IMR-90 (cell line): ENCODE measurements around the gene MED12L. TPM values are rescaled to one million over a fixed set of nuclear protein-coding genes. Genes with fewer than 3 reads are reported as not detected.

Source experiments
- ATAC-seq: fragments of 200-7000 bp; cut with Tn5 transposase; 2 replicates; pipeline ENCODE4 v1.9.1; 2020; ENCODE audit warnings: low read depth, mild to moderate bottlenecking, moderate library complexity
- BruUV-seq: library from RNA; stranded (reverse); fragments of 400-500 nt; replicated peaks from 2 replicates; lab custom pipeline; 2021; lab: Mats Ljungman, UMichigan
- CTCF ChIA-PET: fragments of 300-600 bp; formaldehyde crosslinking; extraction: SDS; loops from one replicate; lab custom pipeline; 2021; ENCODE audit warnings: antibody characterized with exemption; lab: Yijun Ruan, JAX
- POLR2A ChIA-PET: fragments of 300-600 bp; sonication (Branson Sonifier 250); formaldehyde crosslinking; loops from one replicate; lab custom pipeline; 2022; ENCODE audit warnings: antibody characterized with exemption; ENCODE audit not compliant: unreplicated experiment; lab: Charles Lee
- DNase-seq: peaks from one replicate; pipeline ENCODE4 v3.0.0; 2013
- H2AFZ ChIP-seq: replicated peaks from 2 replicates; pipeline ENCODE3; 2013; ENCODE audit warnings: low read length, mild to moderate bottlenecking; ENCODE audit not compliant: poor library complexity
- H2AK5ac ChIP-seq: 2 replicates; pipeline ENCODE4 v1.6.1; 2013; ENCODE audit warnings: low read depth, low read length, inconsistent platforms
- H2AK9ac ChIP-seq: replicated peaks from 2 replicates; pipeline ENCODE3; 2013; ENCODE audit warnings: mild to moderate bottlenecking, low read depth, low read length, moderate library complexity; ENCODE audit not compliant: poor library complexity
- H2BK120ac ChIP-seq: 2 replicates; pipeline ENCODE4 v1.6.1; 2013; ENCODE audit warnings: low read depth, low read length, inconsistent platforms
- H2BK15ac ChIP-seq: 3 replicates; pipeline ENCODE4 v1.6.1; 2013; ENCODE audit warnings: low read depth, low read length, inconsistent platforms
- H2BK20ac ChIP-seq: 2 replicates; pipeline ENCODE4 v1.6.1; 2013; ENCODE audit warnings: low read depth, mild to moderate bottlenecking, inconsistent platforms, low read length, moderate library complexity
- H2BK5ac ChIP-seq: 2 replicates; pipeline ENCODE4 v1.6.1; 2013; ENCODE audit warnings: mild to moderate bottlenecking, low read depth, low read length, inconsistent platforms; ENCODE audit not compliant: poor library complexity, severe bottlenecking
- H3K14ac ChIP-seq: replicated peaks from 2 replicates; pipeline ENCODE4 v1.6.1; 2013; ENCODE audit warnings: low read depth, low read length, inconsistent platforms
- H3K18ac ChIP-seq: 2 replicates; pipeline ENCODE4 v1.6.1; 2013; ENCODE audit warnings: low read depth, low read length, control low read depth
- H3K23ac ChIP-seq: 2 replicates; pipeline ENCODE4 v1.6.1; 2013; ENCODE audit warnings: low read depth, low read length, inconsistent platforms
- H3K27ac ChIP-seq: 2 replicates; pipeline ENCODE4 v1.5.1; 2013; ENCODE audit warnings: mild to moderate bottlenecking, control low read depth, low read length; ENCODE audit not compliant: insufficient read depth
- H3K27me3 ChIP-seq: 2 replicates; pipeline ENCODE4 v1.6.1; 2013; ENCODE audit warnings: low read length; ENCODE audit not compliant: control insufficient read depth, insufficient read depth
- H3K36me3 ChIP-seq: 2 replicates; pipeline ENCODE4 v1.6.1; 2013; ENCODE audit warnings: low read length, mixed read lengths; ENCODE audit not compliant: control insufficient read depth, insufficient read depth
- H3K4ac ChIP-seq: 2 replicates; pipeline ENCODE4 v1.6.1; 2013; ENCODE audit warnings: low read depth, low read length, inconsistent platforms
- H3K4me1 ChIP-seq: 2 replicates; pipeline ENCODE4 v1.6.1; 2013; ENCODE audit warnings: low read length, mixed read lengths; ENCODE audit not compliant: control insufficient read depth, insufficient read depth
- H3K4me2 ChIP-seq: 2 replicates; pipeline ENCODE4 v1.6.1; 2013; ENCODE audit warnings: low read depth, mild to moderate bottlenecking, control low read depth, low read length, moderate library complexity
- H3K4me3 ChIP-seq: 2 replicates; pipeline ENCODE4 v1.5.1; 2013; ENCODE audit warnings: low read depth, mild to moderate bottlenecking, control low read depth, low read length, moderate library complexity; ENCODE audit not compliant: insufficient read depth
- H3K56ac ChIP-seq: 2 replicates; pipeline ENCODE4 v1.6.1; 2013; ENCODE audit warnings: low read length, inconsistent platforms; ENCODE audit not compliant: insufficient read depth; ENCODE audit errors: extremely low read depth
- H3K79me1 ChIP-seq, 2 experiments: 2 replicates each; pipeline ENCODE4 v1.6.1; 2013; ENCODE audit warnings: low read length in 2 of 2, inconsistent platforms in 1 of 2, low read depth in 1 of 2
- H3K9ac ChIP-seq: 2 replicates; pipeline ENCODE4 v1.6.1; 2013; ENCODE audit warnings: low read depth, low read length, control low read depth
- H3K9me1 ChIP-seq: 2 replicates; pipeline ENCODE4 v1.6.1; 2013; ENCODE audit warnings: low read length, inconsistent platforms; ENCODE audit not compliant: insufficient read depth
- H3K9me3 ChIP-seq: 2 replicates; pipeline ENCODE4 v1.6.1; 2013; ENCODE audit warnings: low read length; ENCODE audit not compliant: control insufficient read depth, insufficient read depth
- H4K20me1 ChIP-seq: 2 replicates; pipeline ENCODE4 v1.6.1; 2013; ENCODE audit warnings: low read length, inconsistent platforms; ENCODE audit not compliant: insufficient read depth
- H4K5ac ChIP-seq: 2 replicates; pipeline ENCODE4 v1.6.1; 2013; ENCODE audit warnings: mild to moderate bottlenecking, low read depth, low read length, control low read depth
- H4K8ac ChIP-seq, 2 experiments: 2 replicates each; pipeline ENCODE4 v1.6.1; 2013; ENCODE audit warnings: low read depth in 2 of 2, low read length in 2 of 2, control low read depth in 1 of 2, inconsistent platforms in 1 of 2
- H4K91ac ChIP-seq: 2 replicates; pipeline ENCODE4 v1.6.1; 2013; ENCODE audit warnings: low read depth, low read length, inconsistent platforms; ENCODE audit not compliant: insufficient read depth
- BHLHE40 ChIP-seq: fragments of 150-350 bp; IDR thresholded peaks from 2 replicates; pipeline ENCODE4 v1.6.1; 2016; ENCODE audit warnings: mild to moderate bottlenecking, low read depth, low read length
- MXI1 ChIP-seq: IDR thresholded peaks from 2 replicates; pipeline ENCODE4 v1.6.1; 2012; ENCODE audit warnings: low read depth, mild to moderate bottlenecking, low read length, moderate library complexity, borderline replicate concordance
- NFE2L2 ChIP-seq: fragments of 150-350 bp; IDR thresholded peaks from 2 replicates; pipeline ENCODE4 v1.6.1; 2016; ENCODE audit warnings: low read depth, mild to moderate bottlenecking, low read length
- RAD21 ChIP-seq: IDR thresholded peaks from 2 replicates; pipeline ENCODE4 v1.6.1; 2012; ENCODE audit warnings: low read length, improper control_type of control experiment
- RCOR1 ChIP-seq: IDR thresholded peaks from 2 replicates; pipeline ENCODE4 v1.6.1; 2012; ENCODE audit warnings: mild to moderate bottlenecking, low read length, improper control_type of control experiment; ENCODE audit not compliant: insufficient replicate concordance
- WGBS, 2 experiments: methylation state at CpG; one replicate each; pipeline versions ENCODE4 v1.1.5 to v1.1.7; 2013; ENCODE audit warnings: missing lambda C conversion rate in 2 of 2; ENCODE audit not compliant: insufficient read length in 1 of 2; ENCODE audit errors: extremely low coverage in 2 of 2; 5-methylcytosine and 5-hydroxymethylcytosine counted together
- dilution Hi-C: fragments of 300-500 bp; cut with HindIII; formaldehyde crosslinking; loops from one replicate; pipeline ENCODE4 v1.14.3; 2018; ENCODE audit warnings: low sequenced_read_pairs; ENCODE audit not compliant: unreplicated experiment
- in situ Hi-C: fragments of 300-500 bp; cut with MboI; formaldehyde crosslinking; loops from 3 replicates; pipeline ENCODE4 v1.14.3; 2019; ENCODE audit warnings: low sequenced_read_pairs, inconsistent platforms, mixed read lengths
- intact Hi-C: fragments of 100-400 bp; cut with micrococcal nuclease; formaldehyde crosslinking; loops from 2 replicates; pipeline ENCODE4 v1.10.0; 2022
- polyA plus RNA-seq, 3 experiments: library from polyadenylated mRNA; depleted of rRNA; stranded (reverse); fragments of >200 nt; gene quantifications; 2 replicates each; pipeline ENCODE4 v1.2.3, GENCODE V29; 2012; ENCODE audit warnings: low replicate concordance in 1 of 3
- total RNA-seq: library from RNA; depleted of rRNA; stranded (reverse); fragments of >200 nt; gene quantifications from 2 replicates; pipeline ENCODE4 v1.2.3, GENCODE V29; 2012
- TF ChIP-seq, protein P1 (sequence below): fragments of 150-350 bp; IDR thresholded peaks from 2 replicates; pipeline ENCODE4 v1.6.1; 2016; ENCODE audit warnings: low read depth, mild to moderate bottlenecking, low read length, moderate library complexity, borderline replicate concordance

The MED12L gene
- total and polyA plus RNA-seq, 2 of the 4 experiments (the other 2 are of a cell fraction), result 0.05 to 0.18 TPM

DNA sequence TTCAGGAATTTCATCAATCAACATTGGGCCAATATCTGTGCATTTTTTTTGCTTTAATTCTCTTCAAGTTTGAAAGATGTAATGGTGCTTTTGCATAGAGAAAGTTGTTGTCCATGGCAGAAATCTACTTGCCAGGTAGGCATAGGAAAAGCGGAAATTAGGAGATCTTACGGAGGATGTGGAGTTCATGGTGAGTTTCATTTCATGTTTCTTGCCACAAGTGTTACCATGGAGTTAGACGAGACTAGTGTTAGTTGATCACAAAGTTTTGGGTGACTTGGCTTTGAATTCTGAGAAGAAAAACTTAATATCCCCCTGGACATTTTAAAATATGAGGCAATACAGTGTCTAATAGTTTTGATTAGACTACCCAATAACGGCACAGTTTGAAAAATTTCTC, 244.9 kb downstream of the MED12L start:
- Histone ChIP-seq H3K4me1 (peaks cover 2% of the 10 kb centered on the region; the same call in 1 of the 2 replicates), H3K9me1 (no peaks in the 10 kb centered on the region), H2BK120ac (no peak overlapping the region), H3K79me1 (no peaks in the 10 kb centered on the region), H4K91ac (no peak overlapping the region), H3K56ac (no peak overlapping the region), H3K23ac (no peak overlapping the region), H2AFZ (no peak overlapping the region), H3K27ac (no peak overlapping the region), H2BK5ac (no peak overlapping the region), H3K4ac (no peak overlapping the region), H3K18ac (no peak overlapping the region), H2AK9ac (no peak overlapping the region), H3K36me3 (no peaks in the 10 kb centered on the region), H3K9ac (no peak overlapping the region), H3K4me2 (no peak overlapping the region), H4K20me1 (no peaks in the 10 kb centered on the region), H2BK20ac (no peak overlapping the region), H3K4me3 (no peak overlapping the region), H3K14ac (no peak overlapping the region), H4K5ac (no peak overlapping the region), H3K9me3 (no peaks in the 10 kb centered on the region), H2BK15ac (no peak overlapping the region), H4K8ac (no peak overlapping the region), H2AK5ac (no peak overlapping the region), H3K27me3 (no peaks in the 10 kb centered on the region)
- DNase-seq, result no peak
- TF ChIP-seq MXI1 (no peak), NFE2L2 (no peak), RAD21 (no peak), RCOR1 (no peak), BHLHE40 (no peak)
- TF ChIP-seq, protein P1, sequence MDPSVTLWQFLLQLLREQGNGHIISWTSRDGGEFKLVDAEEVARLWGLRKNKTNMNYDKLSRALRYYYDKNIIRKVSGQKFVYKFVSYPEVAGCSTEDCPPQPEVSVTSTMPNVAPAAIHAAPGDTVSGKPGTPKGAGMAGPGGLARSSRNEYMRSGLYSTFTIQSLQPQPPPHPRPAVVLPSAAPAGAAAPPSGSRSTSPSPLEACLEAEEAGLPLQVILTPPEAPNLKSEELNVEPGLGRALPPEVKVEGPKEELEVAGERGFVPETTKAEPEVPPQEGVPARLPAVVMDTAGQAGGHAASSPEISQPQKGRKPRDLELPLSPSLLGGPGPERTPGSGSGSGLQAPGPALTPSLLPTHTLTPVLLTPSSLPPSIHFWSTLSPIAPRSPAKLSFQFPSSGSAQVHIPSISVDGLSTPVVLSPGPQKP, result no peak
- ChIA-PET POLR2A (no interaction called here), CTCF (interaction anchor here (0.5 kb wide), 1 partner anchor 565 kb away, joined by 5 read pairs; no protein-coding TSS in a partner anchor)
- no peak for ATAC-seq
- intact Hi-C loops (no loop called here), in situ Hi-C loops (no loop called here), dilution Hi-C loops (no loop called here)
- 100% methylated on average over 2 of the region's 4 CpGs; no CpG with 5 or more reads in 1 of the 2 experiments for WGBS, 2 experiments
- BruUV-seq, result no TSS peak
